DOHH2 (cell line): Measurements from ENCODE around the gene ACSM4.
"Not testable (repeated sequence)": the region's sequence is repeated elsewhere in the genome, so short reads cannot be mapped to it uniquely, and the experiment has no call there.

Experiments
- H3F3A ChIP-seq: fragments of 200-600 bp; sonication (generic), shearing (Covaris generic); 2 replicates; pipeline ENCODE4 v1.6.0; 2016; ENCODE audit warnings: antibody characterized with exemption, mild to moderate bottlenecking; ENCODE audit not compliant: control insufficient read depth, insufficient read depth
- H3K27ac ChIP-seq: fragments of 200-600 bp; sonication (generic); 2 replicates; pipeline ENCODE4 v1.5.1; 2014; ENCODE audit warnings: low read depth, mild to moderate bottlenecking, low read length, moderate library complexity
- H3K27me3 ChIP-seq: fragments of 200-600 bp; sonication (generic); 2 replicates; pipeline ENCODE4 v1.6.1; 2014; ENCODE audit warnings: mild to moderate bottlenecking, low read length, mixed read lengths; ENCODE audit not compliant: control insufficient read depth
- H3K36me3 ChIP-seq: fragments of 200-600 bp; sonication (generic); 2 replicates; pipeline ENCODE4 v1.6.1; 2014; ENCODE audit warnings: mild to moderate bottlenecking, low read length, moderate library complexity, mixed read lengths; ENCODE audit not compliant: control insufficient read depth
- H3K4me1 ChIP-seq: fragments of 200-600 bp; sonication (generic); 2 replicates; pipeline ENCODE4 v1.6.1; 2014; ENCODE audit warnings: mild to moderate bottlenecking, low read length, mixed read lengths; ENCODE audit not compliant: control insufficient read depth
- H3K4me2 ChIP-seq: fragments of 200-600 bp; sonication (generic); 2 replicates; pipeline ENCODE4 v1.6.0; 2014; ENCODE audit warnings: mild to moderate bottlenecking, low read length, moderate library complexity
- H3K4me3 ChIP-seq: fragments of 200-600 bp; sonication (generic); 2 replicates; pipeline ENCODE4 v1.5.1; 2014; ENCODE audit warnings: mild to moderate bottlenecking, low read length, mixed read lengths
- H3K79me2 ChIP-seq: fragments of 200-600 bp; sonication (generic); 2 replicates; pipeline ENCODE4 v1.6.1; 2014; ENCODE audit warnings: mild to moderate bottlenecking, low read length, mixed read lengths; ENCODE audit not compliant: control insufficient read depth
- H3K9me2 ChIP-seq: fragments of 200-600 bp; sonication (generic); replicated peaks from 2 replicates; pipeline ENCODE4 v1.6.1; 2014; ENCODE audit warnings: mild to moderate bottlenecking, low read length, mixed read lengths; ENCODE audit not compliant: control insufficient read depth
- H3K9me3 ChIP-seq: fragments of 200-600 bp; sonication (generic); 2 replicates; pipeline ENCODE4 v1.6.1; 2014; ENCODE audit warnings: antibody characterized with exemption, low read length, mixed read lengths; ENCODE audit not compliant: control insufficient read depth, insufficient read depth
- H4K20me1 ChIP-seq: fragments of 200-600 bp; sonication (generic); 2 replicates; pipeline ENCODE4 v1.6.0; 2014; ENCODE audit warnings: low read depth, mild to moderate bottlenecking, antibody characterized with exemption, low read length, moderate library complexity; ENCODE audit not compliant: control insufficient read depth, insufficient read depth
- EZH2phosphoT487 ChIP-seq: fragments of 200-600 bp; sonication (generic); IDR thresholded peaks from 2 replicates; pipeline ENCODE4 v1.6.1; 2017; ENCODE audit warnings: borderline replicate concordance, mild to moderate bottlenecking, antibody characterized with exemption, low read length, moderate library complexity, mixed read lengths
- TF ChIP-seq, protein P1 (sequence below): fragments of 200-600 bp; sonication (generic); IDR thresholded peaks from one replicate; pipeline ENCODE4 v1.5.1; 2014; ENCODE audit warnings: antibody characterized with exemption, mild to moderate bottlenecking, low read depth, low read length; ENCODE audit not compliant: poor library complexity, severe bottlenecking

ACSM4 gene

DNA sequence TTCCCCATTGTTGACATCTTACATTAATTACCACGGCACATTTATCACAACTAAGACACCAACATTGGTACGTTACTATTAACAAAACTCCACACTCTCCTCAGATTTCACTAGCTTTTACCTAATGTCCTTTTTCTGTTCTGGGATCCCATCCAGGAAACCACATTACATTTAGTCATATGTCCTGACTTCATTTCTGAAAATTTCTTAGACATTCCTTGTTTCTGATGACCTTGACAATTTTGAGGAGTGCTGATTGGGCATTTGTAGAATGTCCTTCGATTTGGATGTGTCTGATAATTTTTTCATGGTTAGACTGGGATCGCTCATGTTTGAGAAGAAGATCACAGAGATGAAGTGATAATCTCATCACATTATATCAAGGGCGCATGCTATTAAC is 34.6 kb upstream of the ACSM4 start:
- Histone ChIP-seq H4K20me1 (no peaks in the 10 kb centered on the region), H3K4me2 (no peak overlapping the region), H3K79me2 (no peaks in the 10 kb centered on the region), H3K4me3 (no peak overlapping the region), H3K36me3 (no peaks in the 10 kb centered on the region), H3K4me1 (no peaks in the 10 kb centered on the region), H3K9me3 (no peaks in the 10 kb centered on the region), H3K9me2 (no peaks in the 10 kb centered on the region), H3K27me3 (0 out of 2 replicates have a peak, but pooled peaks cover 2% of the 10 kb centered on the region), H3K27ac (no peak overlapping the region), H3F3A (no peaks in the 10 kb centered on the region)
- TF ChIP-seq, protein P1, sequence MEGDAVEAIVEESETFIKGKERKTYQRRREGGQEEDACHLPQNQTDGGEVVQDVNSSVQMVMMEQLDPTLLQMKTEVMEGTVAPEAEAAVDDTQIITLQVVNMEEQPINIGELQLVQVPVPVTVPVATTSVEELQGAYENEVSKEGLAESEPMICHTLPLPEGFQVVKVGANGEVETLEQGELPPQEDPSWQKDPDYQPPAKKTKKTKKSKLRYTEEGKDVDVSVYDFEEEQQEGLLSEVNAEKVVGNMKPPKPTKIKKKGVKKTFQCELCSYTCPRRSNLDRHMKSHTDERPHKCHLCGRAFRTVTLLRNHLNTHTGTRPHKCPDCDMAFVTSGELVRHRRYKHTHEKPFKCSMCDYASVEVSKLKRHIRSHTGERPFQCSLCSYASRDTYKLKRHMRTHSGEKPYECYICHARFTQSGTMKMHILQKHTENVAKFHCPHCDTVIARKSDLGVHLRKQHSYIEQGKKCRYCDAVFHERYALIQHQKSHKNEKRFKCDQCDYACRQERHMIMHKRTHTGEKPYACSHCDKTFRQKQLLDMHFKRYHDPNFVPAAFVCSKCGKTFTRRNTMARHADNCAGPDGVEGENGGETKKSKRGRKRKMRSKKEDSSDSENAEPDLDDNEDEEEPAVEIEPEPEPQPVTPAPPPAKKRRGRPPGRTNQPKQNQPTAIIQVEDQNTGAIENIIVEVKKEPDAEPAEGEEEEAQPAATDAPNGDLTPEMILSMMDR: no peak
- no peak for TF ChIP-seq EZH2phosphoT487

DNA sequence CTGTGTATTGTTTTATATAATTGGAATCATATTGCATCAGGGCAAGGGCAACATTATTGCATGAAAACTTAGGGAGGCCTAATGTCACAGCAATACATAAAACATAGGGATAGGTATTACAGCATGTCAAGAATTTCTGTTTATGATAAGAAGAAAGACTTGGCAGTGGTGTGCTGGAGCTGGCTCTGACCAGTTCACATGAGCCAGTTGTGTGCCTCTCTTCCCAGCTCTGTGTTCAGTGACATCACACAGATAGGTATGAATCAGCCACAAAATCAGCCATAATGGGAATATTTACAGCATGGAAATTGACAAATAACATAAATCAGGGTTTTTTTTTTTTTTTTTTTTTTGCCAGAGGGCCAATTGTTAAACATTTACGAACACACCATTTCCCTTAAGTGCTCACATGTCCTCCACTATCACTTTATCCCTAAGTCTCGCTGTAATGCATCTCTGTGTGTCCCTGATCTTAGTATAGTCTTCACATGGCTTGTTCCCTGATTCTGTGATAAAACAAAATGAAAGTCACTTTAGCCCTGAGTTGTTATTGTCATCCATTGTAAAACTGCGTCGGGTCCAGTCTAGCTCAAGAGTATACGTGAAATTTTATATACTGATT is 31.9 kb upstream of the ACSM4 start:
- no peaks in the 10 kb centered on the region for H3K4me1 ChIP-seq
- H3K9me3 ChIP-seq: no peaks in the 10 kb centered on the region
- no peak overlapping the region for H3K4me3 ChIP-seq
- no peak for TF ChIP-seq EZH2phosphoT487
- TF ChIP-seq, protein P1: no peak
- H3K9me2 ChIP-seq: no peaks in the 10 kb centered on the region
- H3F3A ChIP-seq: no peaks in the 10 kb centered on the region
- no peak overlapping the region for H3K4me2 ChIP-seq
- H3K79me2 ChIP-seq: no peaks in the 10 kb centered on the region
- H3K27me3 ChIP-seq: 0 out of 2 replicates have a peak, but pooled peaks cover 2% of the 10 kb centered on the region
- no peaks in the 10 kb centered on the region for H4K20me1 ChIP-seq
- no peak overlapping the region for H3K27ac ChIP-seq
- H3K36me3 ChIP-seq: no peaks in the 10 kb centered on the region

DNA sequence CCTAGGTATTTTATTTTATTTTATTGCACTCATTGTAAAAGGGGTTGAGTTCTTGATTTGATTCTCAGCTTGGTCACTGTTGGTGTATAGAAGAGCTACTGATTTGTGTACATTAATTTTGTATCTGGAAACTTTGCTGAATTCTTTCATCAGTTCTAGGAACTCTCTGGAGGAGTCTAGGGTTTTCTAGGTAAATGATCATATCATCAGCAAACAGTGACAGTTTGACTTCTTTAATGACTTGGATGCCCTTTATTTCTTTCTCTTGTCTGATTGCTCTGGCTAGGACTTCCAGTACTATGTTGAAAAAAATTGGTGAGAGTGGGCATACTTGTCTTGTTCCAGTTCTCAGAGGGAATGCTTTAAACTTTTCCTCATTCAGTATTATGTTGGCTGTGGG is 28.4 kb upstream of the ACSM4 start:
- not testable (repeated sequence) for H3K27me3 ChIP-seq, H4K20me1 ChIP-seq, H3K36me3 ChIP-seq, H3F3A ChIP-seq, H3K4me3 ChIP-seq, H3K79me2 ChIP-seq, H3K9me3 ChIP-seq, H3K27ac ChIP-seq, H3K4me1 ChIP-seq, H3K9me2 ChIP-seq, H3K4me2 ChIP-seq

DNA sequence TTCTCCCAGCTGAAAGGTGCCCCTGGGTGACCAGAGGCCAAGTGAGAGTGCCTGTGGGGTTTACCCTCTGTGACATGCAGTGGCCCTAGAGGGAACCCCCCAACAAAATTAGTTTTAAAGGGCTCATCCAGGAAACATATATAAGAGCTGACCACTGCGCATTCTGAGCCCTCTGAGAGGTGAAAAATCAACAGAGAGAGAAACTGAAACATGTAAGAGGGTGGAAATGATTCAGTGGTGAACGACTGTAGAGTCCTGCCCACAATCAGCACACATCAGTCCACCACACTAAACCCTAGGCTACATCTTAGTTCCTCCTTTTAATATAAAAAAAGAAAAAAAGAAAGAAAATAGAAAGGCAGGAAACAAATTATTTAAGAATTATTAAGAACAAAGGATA is 21.0 kb upstream of the ACSM4 start:
- H3K4me1 ChIP-seq: no peaks in the 10 kb centered on the region
- TF ChIP-seq, protein P1: no peak
- TF ChIP-seq EZH2phosphoT487: no peak
- no peaks in the 10 kb centered on the region for H3K9me2 ChIP-seq
- no peaks in the 10 kb centered on the region for H3K9me3 ChIP-seq
- H3K79me2 ChIP-seq: no peaks in the 10 kb centered on the region
- no peak overlapping the region for H3K27ac ChIP-seq
- H3F3A ChIP-seq: no peaks in the 10 kb centered on the region
- no peak overlapping the region for H3K4me2 ChIP-seq
- H3K27me3 ChIP-seq: no peaks in the 10 kb centered on the region
- H4K20me1 ChIP-seq: no peaks in the 10 kb centered on the region
- H3K4me3 ChIP-seq: no peak overlapping the region
- no peaks in the 10 kb centered on the region for H3K36me3 ChIP-seq
